ENCODE measurements around the gene RAMACL. TPM values are rescaled to one million over a fixed set of nuclear protein-coding genes. Genes with fewer than 3 reads are reported as not detected.
A peak's percentile ranks its signal among the peaks of the same experiment; 100 is the strongest.

The RAMACL gene
- polyA plus RNA-seq, 1 experiment, result 0.26 TPM

- Histone ChIP-seq H3K36me3 (ENCODE audit: control insufficient read depth, insufficient read depth, low read length) (no peaks in the 10 kb centered on the region), H3K4me3 (ENCODE audit: low read depth, low read length) (peak overlapping the region; percentile 73), H3K27me3 (ENCODE audit: control insufficient read depth, insufficient read depth, low read length) (no peaks in the 10 kb centered on the region)
- no peak for DNase-seq (ENCODE audit: low read depth)
- ChIA-PET POLR2A (no interaction called here), CTCF (interaction anchor here (1.0 to 1.5 kb wide), 3 partner anchors 29 to 137 kb away, joined by 4 to 6 read pairs (median 4); no protein-coding TSS in a partner anchor)
- no peak for TF ChIP-seq CTCF (IDR thresholded peaks at IDR 0.05; ENCODE audit: insufficient read depth, low read depth, low read length)
Measured at GRCh38 chr6:166626177-166627032, 39.9 kb upstream of the RAMACL start.

- DNase-seq (ENCODE audit: low read depth), result no peak
- ChIA-PET CTCF (no interaction called here), POLR2A (no interaction called here)
- Histone ChIP-seq H3K27me3 (ENCODE audit: control insufficient read depth, insufficient read depth, low read length) (no peaks in the 10 kb centered on the region), H3K4me3 (ENCODE audit: low read depth, low read length) (no peak overlapping the region; the same call in 1 of the 2 replicates), H3K36me3 (ENCODE audit: control insufficient read depth, insufficient read depth, low read length) (no peaks in the 10 kb centered on the region)
- TF ChIP-seq CTCF (IDR thresholded peaks at IDR 0.05; ENCODE audit: insufficient read depth, low read depth, low read length), result no peak
Measured at GRCh38 chr6:166625356-166625755, 38.9 kb upstream of the RAMACL start.

GRCh38 chr6:166624275-166624674 is 37.8 kb upstream of the RAMACL start:
- Histone ChIP-seq H3K4me3 (ENCODE audit: low read depth, low read length) (no peak overlapping the region), H3K36me3 (ENCODE audit: control insufficient read depth, insufficient read depth, low read length) (no peaks in the 10 kb centered on the region), H3K27me3 (ENCODE audit: control insufficient read depth, insufficient read depth, low read length) (no peaks in the 10 kb centered on the region)
- no peak for TF ChIP-seq CTCF (IDR thresholded peaks at IDR 0.05; ENCODE audit: insufficient read depth, low read depth, low read length)
- CTCF ChIA-PET, result no interaction called here
- DNase-seq (ENCODE audit: low read depth), result peak; percentile 51
- POLR2A ChIA-PET, result no interaction called here

GRCh38 chr6:166623318-166623717 is 36.8 kb upstream of the RAMACL start:
- no peak for TF ChIP-seq CTCF (IDR thresholded peaks at IDR 0.05; ENCODE audit: insufficient read depth, low read depth, low read length)
- ChIA-PET CTCF (interaction anchor here (1.2 kb wide), 1 partner anchor 108 kb away, joined by 3 read pairs; no protein-coding TSS in a partner anchor), POLR2A (no interaction called here)
- H3K27me3 ChIP-seq (ENCODE audit: control insufficient read depth, insufficient read depth, low read length), result no peaks in the 10 kb centered on the region
- no peak overlapping the region for H3K4me3 ChIP-seq (ENCODE audit: low read depth, low read length)
- peaks cover 1% of the 10 kb centered on the region; the same call in 1 of the 2 replicates for H3K36me3 ChIP-seq (ENCODE audit: control insufficient read depth, insufficient read depth, low read length)
- no peak for DNase-seq (ENCODE audit: low read depth)

GRCh38 chr6:166621114-166621540 is 34.6 kb upstream of the RAMACL start:
- no peak overlapping the region for H3K4me3 ChIP-seq (ENCODE audit: low read depth, low read length)
- no peak for DNase-seq (ENCODE audit: low read depth)
- H3K36me3 ChIP-seq (ENCODE audit: control insufficient read depth, insufficient read depth, low read length), result peaks cover 2% of the 10 kb centered on the region; the same call in 1 of the 2 replicates
- H3K27me3 ChIP-seq (ENCODE audit: control insufficient read depth, insufficient read depth, low read length), result no peaks in the 10 kb centered on the region
- ChIA-PET CTCF (interaction anchor here (0.6 to 1.5 kb wide), 3 partner anchors 20 to 106 kb away, joined by 3 to 4 read pairs (median 4); no protein-coding TSS in a partner anchor), POLR2A (no interaction called here)
- TF ChIP-seq CTCF (IDR thresholded peaks at IDR 0.05; ENCODE audit: insufficient read depth, low read depth, low read length), result no peak

All from BJ (cell line).